AG09309 (cell line): ENCODE results near the gene MIPOL1.
"Not testable (repeated sequence)": the region's sequence is repeated elsewhere in the genome, so short reads cannot be mapped to it uniquely, and the experiment has no call there.

Source experiments
- DNase-seq: peaks from one replicate; pipeline ENCODE4 v3.0.0-alpha.2; 2010; ENCODE audit warnings: low read depth
- H3K4me3 ChIP-seq: 2 replicates; pipeline ENCODE4 v1.5.1; 2011; ENCODE audit warnings: mild to moderate bottlenecking, low read depth, low read length, moderate library complexity; ENCODE audit not compliant: control insufficient read depth
- CTCF ChIP-seq: IDR thresholded peaks from 2 replicates; pipeline ENCODE4 v1.5.1; 2011; ENCODE audit warnings: mild to moderate bottlenecking, low read depth, low read length, inconsistent platforms; ENCODE audit not compliant: insufficient read depth, control insufficient read depth; ENCODE audit errors: missing control alignments

Gene MIPOL1

DNA sequence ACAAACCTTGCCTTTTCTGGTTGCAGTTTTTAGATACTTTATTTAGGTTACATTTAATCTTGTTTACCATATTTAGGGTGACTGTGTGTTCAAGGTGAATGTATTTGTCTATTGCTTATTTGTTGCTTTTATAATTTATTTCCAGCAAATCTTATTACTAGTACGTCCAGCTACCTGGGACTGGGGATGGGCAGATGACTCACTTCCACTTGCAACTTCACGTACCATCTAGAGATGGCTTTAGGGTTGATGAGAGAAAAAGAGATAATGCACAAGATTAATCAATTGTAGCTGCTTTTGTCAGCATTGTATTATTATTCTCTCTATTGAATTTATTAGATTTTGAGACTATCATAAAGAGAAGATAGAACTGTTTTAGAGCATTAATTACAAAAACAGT, 5.1 kb downstream of the MIPOL1 start:
- TF ChIP-seq CTCF = no peak
- H3K4me3 ChIP-seq = no peak overlapping the region
- DNase-seq = no peak

DNA sequence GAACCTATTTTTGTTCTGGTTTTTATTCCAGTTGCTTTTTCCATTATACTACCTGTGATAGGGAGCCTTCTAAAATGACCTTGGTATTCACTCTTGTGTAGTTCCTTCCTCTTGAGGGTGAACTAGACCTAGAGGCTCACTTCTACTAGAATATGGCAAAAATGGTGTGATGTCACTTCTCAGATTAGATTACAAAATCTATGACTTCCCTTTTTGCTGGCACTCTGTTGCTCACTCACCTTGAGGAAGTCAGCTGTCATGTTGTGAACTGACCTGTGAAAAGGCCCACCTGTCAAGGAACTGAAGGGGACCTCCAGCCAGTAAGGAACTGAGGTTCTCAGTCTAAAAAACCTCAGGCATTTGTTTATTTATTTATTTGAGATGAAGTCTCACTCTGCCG, 5.7 kb downstream of the MIPOL1 start:
- TF ChIP-seq CTCF = no peak
- DNase-seq = no peak
- no peak overlapping the region for H3K4me3 ChIP-seq

- not testable (repeated sequence) for DNase-seq, H3K4me3 ChIP-seq
These were observed 8.2 kb downstream of the MIPOL1 start for GRCh38 chr14:37205623-37206605.

GRCh38 chr14:37209617-37210016, 11.9 kb downstream of the MIPOL1 start:
- not testable (repeated sequence) for DNase-seq, H3K4me3 ChIP-seq

- no peak overlapping the region for H3K4me3 ChIP-seq
- TF ChIP-seq CTCF = no peak
- no peak for DNase-seq
These were observed 12.7 kb downstream of the MIPOL1 start for GRCh38 chr14:37210448-37210847.

DNA sequence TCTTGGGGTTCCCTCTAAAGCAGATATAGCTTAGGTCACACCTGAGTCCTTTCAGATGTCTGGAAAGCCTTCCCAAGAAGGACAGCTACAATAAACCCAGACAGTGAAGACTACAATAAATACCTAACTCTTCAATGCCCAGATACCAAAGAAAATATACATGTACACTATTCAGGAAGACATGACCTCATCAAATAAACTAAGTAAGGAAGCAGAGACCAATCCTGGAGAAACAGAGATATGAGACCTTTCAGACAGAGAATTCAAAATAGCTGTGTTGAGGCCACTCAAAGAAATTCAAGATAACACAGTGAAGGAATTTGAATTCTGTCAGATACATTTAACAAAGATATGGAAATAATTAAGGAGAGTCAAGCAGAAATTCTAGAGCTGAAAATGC, 15.3 kb downstream of the MIPOL1 start:
- H3K4me3 ChIP-seq = no peak overlapping the region
- no peak for DNase-seq
- TF ChIP-seq CTCF = no peak

- no peak overlapping the region for H3K4me3 ChIP-seq
- TF ChIP-seq CTCF = no peak
- DNase-seq = no peak
These were observed 17.6 kb downstream of the MIPOL1 start for GRCh38 chr14:37215345-37215744.
